ENCODE results near the gene SMAD7.

The SMAD7 gene, protein sequence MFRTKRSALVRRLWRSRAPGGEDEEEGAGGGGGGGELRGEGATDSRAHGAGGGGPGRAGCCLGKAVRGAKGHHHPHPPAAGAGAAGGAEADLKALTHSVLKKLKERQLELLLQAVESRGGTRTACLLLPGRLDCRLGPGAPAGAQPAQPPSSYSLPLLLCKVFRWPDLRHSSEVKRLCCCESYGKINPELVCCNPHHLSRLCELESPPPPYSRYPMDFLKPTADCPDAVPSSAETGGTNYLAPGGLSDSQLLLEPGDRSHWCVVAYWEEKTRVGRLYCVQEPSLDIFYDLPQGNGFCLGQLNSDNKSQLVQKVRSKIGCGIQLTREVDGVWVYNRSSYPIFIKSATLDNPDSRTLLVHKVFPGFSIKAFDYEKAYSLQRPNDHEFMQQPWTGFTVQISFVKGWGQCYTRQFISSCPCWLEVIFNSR

DNA sequence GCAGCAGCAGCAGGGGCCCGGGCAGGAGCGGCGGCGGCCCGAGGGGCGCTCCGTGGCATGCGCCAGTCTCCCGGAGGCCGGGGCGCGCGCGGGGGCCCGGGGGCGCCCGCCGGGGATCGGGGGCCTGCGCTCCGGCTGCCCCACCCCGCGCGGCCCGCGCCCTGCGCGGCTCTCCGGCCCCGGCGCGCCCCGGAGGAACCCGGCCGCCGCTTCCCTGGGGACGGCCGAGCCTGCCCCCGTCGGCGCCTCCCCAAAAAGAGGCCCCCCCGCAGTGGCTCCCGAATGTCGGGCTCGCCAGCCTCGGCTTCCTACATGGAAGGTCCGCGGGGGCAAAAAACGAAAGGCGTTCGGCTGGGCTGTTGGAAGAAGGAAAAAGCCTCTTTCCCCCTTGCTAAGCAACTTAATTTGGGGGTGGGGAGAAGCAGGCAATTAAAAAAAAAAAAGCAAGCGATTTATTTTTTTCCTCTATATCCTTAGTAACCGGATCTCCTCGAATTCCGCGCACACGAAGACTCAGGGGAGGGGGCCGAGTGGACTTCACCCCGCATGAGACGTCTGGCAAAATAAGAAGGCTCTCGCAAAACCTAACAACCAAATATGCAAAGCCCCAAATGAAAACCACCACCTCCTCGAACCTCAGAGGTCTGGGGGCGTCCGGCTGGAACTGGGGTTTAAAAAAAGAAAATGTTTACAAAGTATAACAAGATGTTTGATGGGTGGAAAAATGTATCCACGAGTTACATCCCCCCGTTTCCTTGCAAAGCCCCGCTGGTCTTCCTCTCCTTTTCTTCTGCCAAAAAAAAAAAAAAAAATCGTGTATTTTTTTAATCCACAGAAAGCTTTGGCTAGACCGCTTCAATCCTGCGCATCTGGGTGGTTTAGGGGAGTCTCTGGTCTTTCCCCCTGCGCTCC, at the start of gene SMAD7:
Gene SMAD7 (minus strand): TSS at position 430 of the 912 bp plus-strand sequence. CDS start 541 bp downstream, outside the sequence.
- DNase-seq (ENCODE audit: low read depth, low spot score), result no peak

- no peak for DNase-seq (ENCODE audit: low read depth, low spot score)
These were observed 48.8 kb upstream of the SMAD7 start for GRCh38 chr18:48999569-48999968.

DNA sequence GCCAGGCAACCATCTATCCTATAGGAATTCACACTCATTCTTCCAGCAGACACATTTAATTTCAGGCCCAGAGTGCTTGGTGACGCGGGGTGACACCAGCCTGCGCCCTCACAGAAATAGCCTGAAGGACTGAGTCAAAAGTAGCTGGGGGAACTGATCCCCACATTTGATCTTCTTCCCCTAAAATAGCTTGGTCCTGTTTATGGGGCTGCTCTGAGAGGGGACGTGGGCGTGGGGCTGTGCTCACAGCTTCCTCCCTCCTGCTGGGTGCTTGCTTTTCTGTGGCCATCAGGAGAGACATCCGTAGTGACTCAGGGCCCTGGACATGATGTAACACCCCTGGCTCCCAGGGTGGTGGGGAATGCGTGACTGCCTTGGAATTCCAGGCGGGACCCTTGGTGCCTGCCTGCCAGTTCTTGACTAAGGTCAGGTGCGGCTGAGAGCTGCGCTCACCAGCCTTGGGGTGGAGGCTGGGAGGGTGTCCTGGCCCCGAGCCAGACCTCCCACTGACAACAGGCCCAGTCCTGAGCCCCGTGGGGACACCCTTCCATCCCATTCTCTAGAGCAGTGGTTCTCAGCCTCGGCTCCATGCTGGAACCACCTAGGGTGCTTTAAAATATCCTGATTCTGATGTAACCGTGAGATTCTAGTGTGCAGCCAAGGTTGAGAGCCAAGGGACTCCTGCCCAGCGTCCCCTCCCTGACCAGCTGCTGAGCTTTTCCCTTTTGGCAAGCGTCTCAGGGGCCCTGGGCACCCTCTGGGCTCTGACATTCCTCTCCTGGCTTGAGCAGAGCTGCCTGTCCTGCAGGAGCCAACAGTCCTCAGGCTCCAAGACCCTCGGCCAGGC, 47.4 kb upstream of the SMAD7 start:
- peak; percentile 75 for DNase-seq (ENCODE audit: low read depth, low spot score)

GRCh38 chr18:48997681-48997984, 46.9 kb upstream of the SMAD7 start:
- no peak for DNase-seq (ENCODE audit: low read depth, low spot score)

DNA sequence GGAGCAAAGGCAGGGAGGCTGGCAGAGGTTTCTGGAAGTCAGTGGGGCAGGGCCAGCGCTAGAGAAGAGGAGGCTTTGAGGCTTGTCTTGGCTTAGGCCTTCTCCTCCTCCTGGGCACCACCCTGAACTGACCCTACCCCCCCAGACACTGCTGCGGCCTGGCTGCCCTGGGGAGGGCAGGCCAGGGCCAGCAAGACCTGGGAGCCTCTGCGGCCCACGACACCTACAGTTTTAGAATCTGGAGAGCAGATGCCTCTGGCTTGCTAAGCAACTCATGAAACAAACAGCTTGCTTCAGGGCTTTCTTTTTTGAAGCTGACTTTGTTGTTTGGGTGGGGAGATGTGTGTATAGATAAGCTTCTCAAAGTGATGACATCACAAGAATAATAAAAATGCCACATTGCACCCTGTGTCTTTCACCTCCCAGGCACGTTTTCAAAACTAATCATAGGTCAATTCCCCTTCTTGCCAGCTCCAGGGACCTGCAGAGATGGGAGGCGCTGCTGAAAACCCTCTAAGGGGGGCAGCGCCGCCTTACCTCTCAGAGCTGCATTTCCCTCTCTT, 46.2 kb upstream of the SMAD7 start:
- DNase-seq (ENCODE audit: low read depth, low spot score), result no peak

- no peak for DNase-seq (ENCODE audit: low read depth, low spot score)
These were observed 45.3 kb upstream of the SMAD7 start for GRCh38 chr18:48996041-48996440.

DNA sequence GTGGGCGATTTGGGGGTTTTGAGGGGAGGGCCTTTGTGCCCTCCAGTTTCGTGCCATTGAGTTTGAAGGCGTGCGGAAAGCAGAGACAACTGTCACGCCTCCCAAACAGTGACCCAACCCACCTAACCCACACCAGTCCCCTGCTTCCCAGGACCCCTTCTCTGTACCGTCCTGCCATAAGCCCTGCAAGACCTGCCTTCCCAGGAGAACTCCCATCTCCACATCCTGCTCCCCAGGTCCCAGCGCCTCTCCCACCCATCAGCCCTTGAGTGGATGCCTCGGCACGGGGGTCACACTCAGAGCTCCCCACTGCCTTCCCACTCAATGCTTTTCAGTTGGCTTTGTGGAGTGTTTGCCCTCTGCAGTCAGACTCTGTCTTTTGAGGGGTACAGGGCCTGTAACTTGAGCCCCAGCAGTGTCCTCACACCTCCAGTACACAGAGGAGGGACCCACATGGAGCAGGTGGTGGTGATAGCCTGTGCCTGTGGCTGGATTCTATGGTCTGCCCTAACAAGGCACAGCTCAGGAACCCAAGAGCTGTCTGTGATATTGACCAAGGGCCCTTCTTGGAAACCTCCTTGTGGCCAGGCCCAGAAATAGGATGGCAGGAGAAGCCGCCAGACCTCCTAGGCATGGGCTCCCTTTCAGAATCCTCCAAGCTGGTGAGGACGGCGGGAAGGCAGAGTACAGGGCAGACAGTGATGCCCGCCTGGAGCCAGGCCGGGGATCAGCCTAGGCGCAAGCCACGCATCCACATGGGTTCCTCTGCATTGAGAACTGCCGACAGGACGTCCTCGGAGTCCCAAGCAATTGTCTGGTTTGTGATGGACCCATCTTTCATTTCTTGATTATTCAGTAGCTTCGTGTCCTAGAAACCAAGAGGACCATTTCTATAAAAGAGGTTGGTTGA, 44.4 kb upstream of the SMAD7 start:
- no peak for DNase-seq (ENCODE audit: low read depth, low spot score)

DNA sequence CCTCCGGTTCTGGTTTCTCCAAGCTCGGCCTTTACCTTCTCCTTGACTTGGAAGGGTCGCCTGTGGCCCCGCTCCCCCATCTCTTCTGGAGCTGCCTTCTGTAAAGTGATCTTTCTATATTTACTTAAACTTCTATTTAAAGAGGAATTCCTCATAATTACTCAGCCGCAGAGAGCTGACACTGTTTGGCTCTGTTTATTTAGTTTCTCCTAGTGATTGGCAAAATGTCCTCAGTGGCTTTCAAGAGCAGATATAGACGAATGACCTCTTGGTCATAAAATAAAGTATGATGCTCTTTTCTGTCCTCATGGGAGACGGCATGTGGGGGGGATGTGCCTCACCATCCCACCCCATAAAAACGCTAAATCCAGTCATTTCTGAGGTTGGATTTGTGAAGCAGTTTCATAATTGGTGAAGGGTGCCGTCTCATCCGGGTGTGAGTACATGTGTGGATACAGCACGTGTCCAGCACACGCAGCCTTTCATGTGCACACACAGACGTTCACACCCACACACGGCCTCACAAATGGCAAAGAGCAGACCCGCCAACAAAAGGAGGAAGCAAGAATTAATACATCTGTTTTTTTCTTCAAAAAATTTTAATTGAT, 43.4 kb upstream of the SMAD7 start:
- DNase-seq (ENCODE audit: low read depth, low spot score), result no peak

GRCh38 chr18:48993586-48993985, 42.8 kb upstream of the SMAD7 start:
- no peak for DNase-seq (ENCODE audit: low read depth, low spot score)

DNA sequence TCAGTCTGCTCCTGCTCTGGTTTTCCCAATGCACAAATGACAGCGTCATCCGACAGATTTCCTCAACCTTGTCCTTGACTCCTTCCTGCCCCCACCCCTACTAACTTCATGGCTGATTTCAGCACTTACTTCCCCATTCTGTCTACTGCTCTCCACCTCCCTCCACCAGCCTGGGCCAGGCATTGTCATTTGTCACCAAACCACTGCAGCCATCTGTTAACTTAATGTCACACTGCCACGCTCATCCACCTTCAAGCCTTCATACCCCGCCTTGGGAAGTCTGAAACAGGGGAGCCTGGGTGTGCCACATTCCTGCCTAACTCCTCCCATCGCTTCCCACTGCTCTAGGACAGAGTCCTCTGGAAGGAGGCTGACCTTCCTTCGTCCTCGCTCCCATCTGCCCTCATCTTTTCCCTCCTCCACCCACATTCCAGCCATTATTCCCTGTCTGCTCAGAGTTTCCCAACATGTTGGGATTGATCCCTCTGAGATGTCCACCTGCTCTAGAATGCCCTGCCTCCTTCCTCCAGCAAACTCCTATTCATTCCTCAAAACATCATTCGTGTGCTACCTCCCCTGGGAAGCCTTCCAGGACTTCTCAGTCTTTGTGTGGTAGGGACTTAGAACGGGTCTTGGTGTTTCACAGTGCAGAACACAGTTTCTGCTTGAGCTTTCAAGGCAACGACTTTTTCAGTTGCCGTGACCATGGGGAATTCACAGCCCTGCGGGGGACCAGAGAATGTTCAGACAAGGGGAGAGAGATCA, 42.2 kb upstream of the SMAD7 start:
- no peak for DNase-seq (ENCODE audit: low read depth, low spot score)

DNA sequence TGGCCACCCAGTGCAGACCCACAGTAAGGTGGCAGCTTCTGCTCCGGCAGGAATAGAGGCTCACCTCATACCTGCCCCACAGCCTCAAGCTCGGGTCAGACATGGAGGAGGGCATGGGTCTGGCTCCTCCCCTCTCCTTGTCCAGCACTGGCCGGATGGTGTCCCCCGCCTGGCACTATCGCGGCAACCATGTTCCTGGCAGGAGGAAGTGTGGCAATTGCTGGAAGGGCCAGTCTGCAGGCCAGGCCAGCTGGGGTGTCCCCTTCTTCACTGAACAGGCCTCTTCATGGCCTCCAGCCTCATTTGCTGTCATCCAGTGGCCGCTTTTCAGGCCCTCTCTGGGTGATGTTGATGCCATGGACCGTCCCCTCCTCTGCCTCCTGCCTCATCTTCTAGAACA, 41.4 kb upstream of the SMAD7 start:
- DNase-seq (ENCODE audit: low read depth, low spot score), result no peak

DNA sequence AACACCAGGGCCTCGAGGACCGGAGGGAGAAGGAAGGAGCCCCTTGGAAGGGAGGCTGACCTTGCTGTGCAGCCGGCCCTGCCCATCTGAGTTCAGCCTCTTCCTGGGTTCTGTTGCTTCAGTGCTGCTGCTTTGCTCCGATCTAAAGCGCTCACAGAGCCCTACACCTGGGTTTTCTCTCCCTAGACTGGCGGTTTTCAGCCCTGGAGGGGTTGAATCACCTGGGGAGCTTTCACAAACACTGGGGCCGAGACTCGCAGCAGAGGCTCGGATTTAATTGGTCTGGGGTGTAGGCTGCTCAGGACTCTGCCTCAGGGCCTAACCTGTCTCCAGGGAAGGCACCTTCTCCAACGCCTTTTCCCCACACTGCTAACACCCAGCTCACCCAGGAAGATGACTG, 40.9 kb upstream of the SMAD7 start:
- no peak for DNase-seq (ENCODE audit: low read depth, low spot score)

DNA sequence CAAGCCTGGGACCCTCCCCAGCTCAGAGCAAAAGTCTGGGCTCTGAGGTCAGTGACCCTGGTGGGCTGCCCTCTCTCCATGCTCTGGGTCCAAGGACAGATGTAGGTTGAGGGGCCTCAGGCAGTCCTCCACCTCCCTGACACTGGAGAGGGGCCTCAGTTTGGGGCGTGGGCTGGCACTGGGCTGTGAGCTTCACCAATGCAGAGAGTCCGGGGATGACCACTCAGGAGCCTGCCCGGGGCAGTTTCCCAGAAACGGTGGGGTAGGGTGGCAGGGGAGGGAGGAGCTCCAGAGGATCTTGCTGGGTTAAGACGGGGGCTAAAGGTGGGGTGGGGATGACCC, 40.5 kb upstream of the SMAD7 start:
- no peak for DNase-seq (ENCODE audit: low read depth, low spot score)

DNA sequence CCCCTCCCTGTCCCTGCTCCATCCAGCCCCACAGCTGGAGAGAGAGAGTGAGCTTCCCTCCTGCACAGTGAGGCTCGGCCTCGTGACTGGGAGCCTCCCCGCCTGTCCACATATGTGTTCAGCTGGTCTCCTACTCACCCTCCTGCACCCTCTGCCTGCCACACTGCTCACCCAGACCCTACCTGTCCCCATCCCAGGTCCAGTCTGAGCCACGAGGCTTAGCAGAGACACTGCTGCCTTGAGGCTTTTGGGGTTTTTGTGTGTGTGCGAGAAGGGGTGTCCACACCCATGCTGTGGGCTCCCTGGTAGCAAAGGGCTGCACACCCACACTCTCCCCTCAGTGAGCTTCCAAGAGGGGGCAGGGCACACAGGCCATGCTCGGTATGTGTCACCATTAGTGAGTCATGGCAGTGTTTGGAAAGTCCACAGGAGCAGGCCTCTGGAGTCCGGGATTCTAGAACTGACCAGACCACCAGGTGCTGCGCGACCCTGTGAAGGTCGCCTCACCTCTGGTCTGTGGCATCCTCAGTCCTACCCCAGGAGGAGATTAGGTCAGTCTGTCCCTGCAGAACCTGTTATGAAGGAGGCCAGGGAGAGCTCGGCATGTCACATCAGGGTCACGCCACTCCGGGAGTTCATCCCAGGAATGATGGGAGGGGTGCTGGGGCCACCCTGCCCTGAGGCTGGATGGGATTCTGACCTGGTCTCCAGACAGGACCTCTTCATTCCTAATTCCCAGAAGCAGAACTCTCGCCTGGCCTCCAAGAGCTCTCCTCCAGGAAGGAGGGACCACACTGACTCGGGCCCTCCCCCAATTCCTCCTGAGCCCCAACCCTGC, 39.9 kb upstream of the SMAD7 start:
- no peak for DNase-seq (ENCODE audit: low read depth, low spot score)

GRCh38 chr18:48989304-48990303, 38.8 kb upstream of the SMAD7 start:
- DNase-seq (ENCODE audit: low read depth, low spot score), result no peak

DNA sequence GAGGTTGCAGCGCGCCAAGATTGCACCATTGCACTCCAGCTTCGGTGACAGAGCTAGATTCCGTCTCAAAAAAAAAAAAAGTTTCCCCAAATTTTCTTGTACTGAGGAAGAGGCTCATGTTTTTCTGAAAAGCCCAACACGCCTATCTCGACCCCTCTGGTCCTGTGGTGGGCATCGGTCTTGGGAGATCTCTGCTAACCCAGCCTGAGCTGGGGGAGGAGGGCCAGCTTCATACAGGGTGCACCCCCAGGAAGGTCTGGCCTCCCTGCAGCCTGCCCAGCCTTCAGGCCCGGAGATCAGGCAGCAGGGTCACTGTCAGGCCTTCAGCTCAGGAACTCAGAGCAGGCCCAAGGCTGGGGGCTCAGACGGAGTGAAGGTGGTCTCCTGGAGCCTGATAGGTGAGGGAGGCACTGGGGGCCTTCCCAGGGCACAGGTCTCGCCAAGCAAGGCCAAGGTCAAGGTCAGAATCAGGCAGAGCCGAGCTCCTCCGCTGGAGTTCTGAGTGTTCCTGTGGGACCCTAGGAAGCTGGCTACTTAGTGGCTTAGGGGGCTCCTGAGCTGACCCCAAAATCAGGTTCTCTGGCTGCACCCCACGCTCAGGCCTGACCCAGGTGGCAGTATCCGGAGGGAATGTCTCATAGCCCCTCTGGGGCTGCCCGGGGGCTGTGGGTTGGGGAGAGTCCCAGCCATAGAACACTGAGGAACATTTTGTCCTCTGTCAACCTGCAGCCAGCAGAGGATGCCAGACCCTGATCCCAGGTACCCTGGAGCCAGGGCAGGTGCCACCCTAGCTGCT, 37.9 kb upstream of the SMAD7 start:
- no peak for DNase-seq (ENCODE audit: low read depth, low spot score)

All from smooth muscle cell of the brain vasculature (primary cell).